A549 (cell line): ENCODE measurements around the gene WNT7A. TPM values are rescaled to one million over a fixed set of nuclear protein-coding genes. Genes with fewer than 3 reads are reported as not detected.

Experiments
- ATAC-seq, 2 experiments: fragments of 200-7000 bp in 1 of 2; fragments of >200 bp in 1 of 2; cut with Nextera tagmentation in 1 of 2; cut with Tn5 transposase in 1 of 2; 3 replicates each; pipeline versions ENCODE4 v1.8.0 to v1.9.1; 2018 to 2020; ENCODE audit warnings: mild to moderate bottlenecking in 1 of 2, moderate library complexity in 1 of 2
- CTCF ChIA-PET: fragments of 300-600 bp; sonication (Branson Sonifier 250); formaldehyde crosslinking; extraction: SDS; loops from one replicate; lab custom pipeline; 2021; ENCODE audit warnings: antibody characterized with exemption, inconsistent platforms; lab: Yijun Ruan, JAX
- POLR2A ChIA-PET: fragments of 350-600 bp; formaldehyde crosslinking; extraction: SDS; loops from one replicate; lab custom pipeline; 2021; ENCODE audit warnings: antibody characterized with exemption, inconsistent platforms; lab: Yijun Ruan, JAX
- DNase-seq, 2 experiments: peaks; one replicate each; pipeline versions ENCODE4 v3.0.0 to v3.0.0-alpha.2; 2011 to 2016; ENCODE audit warnings: low read depth in 1 of 2, low spot score in 1 of 2
- FAIRE-seq: peaks from 2 replicates; lab custom pipeline; 2011; peaks lifted over from hg19 to GRCh38; lab: Jason Lieb, UNC
- H3K27ac ChIP-seq, 2 experiments: fragments of >200 bp; sonication (Bioruptor Twin); formaldehyde crosslinking; 3 replicates each; pipeline ENCODE4 v1.5.1; 2016 to 2017
- H3K4me1 ChIP-seq: fragments of >200 bp; sonication (Bioruptor Twin); formaldehyde crosslinking; 3 replicates; pipeline ENCODE4 v1.6.1; 2016
- H3K4me2 ChIP-seq: fragments of >200 bp; sonication (Bioruptor Twin); formaldehyde crosslinking; 3 replicates; pipeline ENCODE4 v1.6.1; 2016
- H3K4me3 ChIP-seq: fragments of >200 bp; sonication (Bioruptor Twin); formaldehyde crosslinking; 3 replicates; pipeline ENCODE4 v1.5.1; 2016
- H3K9me3 ChIP-seq: fragments of >200 bp; sonication (Bioruptor Twin); formaldehyde crosslinking; 3 replicates; pipeline ENCODE4 v1.6.1; 2016
- ATOH8 ChIP-seq: fragments of 250-450 bp; sonication (Bioruptor Pico); IDR thresholded peaks from 2 replicates; pipeline ENCODE4 v1.5.0; 2020; ENCODE audit warnings: low read depth, mild to moderate bottlenecking, moderate library complexity
- BCL3 ChIP-seq: fragments of >200 bp; sonication (Bioruptor Twin); formaldehyde crosslinking; IDR thresholded peaks from 3 replicates; pipeline ENCODE4 v1.6.1; 2016
- CBX2 ChIP-seq: fragments of 200-600 bp; sonication (generic); IDR thresholded peaks from 2 replicates; pipeline ENCODE4 v1.6.1; 2016; ENCODE audit warnings: low read depth, mild to moderate bottlenecking, borderline replicate concordance
- CBX8 ChIP-seq: fragments of 200-600 bp; sonication (generic); IDR thresholded peaks from 2 replicates; pipeline ENCODE4 v1.6.1; 2016
- CEBPB ChIP-seq, 2 experiments: fragments of >200 bp in 1 of 2; sonication (Bioruptor Twin) in 1 of 2; formaldehyde crosslinking in 1 of 2; IDR thresholded peaks; 2 replicates each; pipeline ENCODE4 v1.6.1; 2012 to 2016
- CHD2 ChIP-seq: fragments of 150-350 bp; IDR thresholded peaks from 2 replicates; pipeline ENCODE4 v1.6.1; 2014; ENCODE audit warnings: low read length; ENCODE audit not compliant: partially characterized antibody
- E2F6 ChIP-seq: IDR thresholded peaks from 2 replicates; pipeline ENCODE4 v1.6.1; 2012; ENCODE audit warnings: low read depth, borderline replicate concordance
- EHF ChIP-seq: fragments of 250-450 bp; sonication (Bioruptor Pico); IDR thresholded peaks from 2 replicates; pipeline ENCODE4 v1.5.0; 2020; ENCODE audit warnings: mild to moderate bottlenecking
- ELK1 ChIP-seq: fragments of 150-350 bp; IDR thresholded peaks from 2 replicates; pipeline ENCODE4 v1.6.1; 2014; ENCODE audit warnings: low read depth, mild to moderate bottlenecking, low read length
- FOSL2 ChIP-seq, 2 experiments: fragments of 450-650 bp in 1 of 2; fragments of >200 bp in 1 of 2; sonication (Bioruptor Twin) in 1 of 2; formaldehyde crosslinking; IDR thresholded peaks; 2 replicates each; pipeline versions ENCODE4 v1.5.0 to v1.6.1; 2016 to 2020; ENCODE audit warnings: mild to moderate bottlenecking in 1 of 2, moderate library complexity in 1 of 2
- HDAC2 ChIP-seq: fragments of 200-600 bp; sonication (generic); IDR thresholded peaks from 2 replicates; pipeline ENCODE4 v1.6.1; 2016
- HEYL ChIP-seq: fragments of 250-450 bp; sonication (Bioruptor Pico); IDR thresholded peaks from 2 replicates; pipeline ENCODE4 v1.8.0; 2021; ENCODE audit warnings: mild to moderate bottlenecking, moderate library complexity
- HOXA7 ChIP-seq: fragments of 250-450 bp; sonication (Bioruptor Pico); IDR thresholded peaks from 2 replicates; pipeline ENCODE4 v1.5.0; 2020; ENCODE audit warnings: mild to moderate bottlenecking, moderate library complexity
- HOXB13 ChIP-seq: fragments of 250-450 bp; sonication (Bioruptor Pico); IDR thresholded peaks from 2 replicates; pipeline ENCODE4 v1.5.0; 2020; ENCODE audit warnings: low read depth, mild to moderate bottlenecking, moderate library complexity
- KDM1A ChIP-seq: fragments of 200-600 bp; sonication (generic); IDR thresholded peaks from 2 replicates; pipeline ENCODE4 v1.6.1; 2016; ENCODE audit warnings: low read depth, mild to moderate bottlenecking
- MAFK ChIP-seq: fragments of 450-650 bp; IDR thresholded peaks from 2 replicates; pipeline ENCODE4 v1.6.1; 2014; ENCODE audit not compliant: partially characterized antibody
- NPAS2 ChIP-seq: fragments of 250-450 bp; sonication (Bioruptor Pico); IDR thresholded peaks from 2 replicates; pipeline ENCODE4 v1.8.0; 2022; ENCODE audit warnings: mild to moderate bottlenecking, moderate library complexity, borderline replicate concordance
- POLR2A ChIP-seq: IDR thresholded peaks from 2 replicates; pipeline ENCODE4 v1.6.1; 2012; ENCODE audit warnings: mild to moderate bottlenecking, low read length
- POLR2AphosphoS2 ChIP-seq: conservative IDR thresholded peaks from 2 replicates; pipeline ENCODE4 v1.6.1; 2012; ENCODE audit warnings: low read length, improper control_type of control experiment, inconsistent platforms
- RNF2 ChIP-seq: fragments of 200-600 bp; sonication (generic); IDR thresholded peaks from 2 replicates; pipeline ENCODE4 v1.6.1; 2016; ENCODE audit warnings: low read depth, mild to moderate bottlenecking, antibody characterized with exemption, moderate library complexity, borderline replicate concordance
- SMC3 ChIP-seq: fragments of >200 bp; sonication (Bioruptor Twin); formaldehyde crosslinking; IDR thresholded peaks from 3 replicates; pipeline ENCODE4 v1.6.1; 2018; ENCODE audit warnings: inconsistent platforms
- SREBF2 ChIP-seq: fragments of 450-650 bp; IDR thresholded peaks from 2 replicates; pipeline ENCODE4 v1.6.1; 2014; ENCODE audit warnings: mild to moderate bottlenecking, moderate library complexity
- TFCP2L1 ChIP-seq: fragments of 250-450 bp; sonication (Bioruptor Pico); IDR thresholded peaks from 2 replicates; pipeline ENCODE4 v1.5.0; 2021; ENCODE audit warnings: mild to moderate bottlenecking
- TP53 ChIP-seq: fragments of 250-450 bp; sonication (Bioruptor Pico); IDR thresholded peaks from 2 replicates; pipeline ENCODE4 v1.5.0; 2021; ENCODE audit warnings: mild to moderate bottlenecking, moderate library complexity
- USF2 ChIP-seq: fragments of 450-650 bp; IDR thresholded peaks from 2 replicates; pipeline ENCODE4 v1.6.1; 2014; ENCODE audit warnings: antibody characterized with exemption
- ZFP36 ChIP-seq: fragments of 450-650 bp; IDR thresholded peaks from 2 replicates; pipeline ENCODE4 v1.6.1; 2014; ENCODE audit warnings: borderline replicate concordance; ENCODE audit not compliant: partially characterized antibody
- ZNF302 ChIP-seq: fragments of 250-450 bp; sonication (Bioruptor Pico); IDR thresholded peaks from 2 replicates; pipeline ENCODE4 v1.9.0; 2021; ENCODE audit warnings: inconsistent platforms, mild to moderate bottlenecking, moderate library complexity
- WGBS: methylation state at CpG from one replicate; pipeline ENCODE4 v1.1.6; 2017; ENCODE audit errors: missing lambda C conversion rate; 5-methylcytosine and 5-hydroxymethylcytosine counted together
- polyA plus RNA-seq, 4 experiments: library from polyadenylated mRNA; depleted of rRNA in 3 of 4; stranded (reverse); fragments of >200 nt; fragmentation: RNase III in 1 of 4; extraction: RNeasy Plus Mini Kit Qiagen cat#74134 plus additional on column Dnase treatment in 1 of 4; gene quantifications; 2 replicates in 3 of 4; 3 replicates in 1 of 4; pipeline ENCODE4 v1.2.3, GENCODE V29; 2011 to 2017

The WNT7A gene
- polyA plus RNA-seq, 2 of the 4 experiments (the other 2 are of a cell fraction), result 0.03 TPM

- ATAC-seq, result no peak
- 55% methylated on average over 10 of the region's 12 CpGs for WGBS
- Histone ChIP-seq H3K4me2 (no peak overlapping the region), H3K4me3 (no peak overlapping the region), H3K4me1 (no peaks in the 10 kb centered on the region), H3K9me3 (no peaks in the 10 kb centered on the region), H3K27ac (no peak overlapping the region)
- FAIRE-seq, result no peak
- DNase-seq, result no peak
- TF ChIP-seq HOXA7 (CRISPR knock-in tag) (no peak), ZFP36 (no peak), CBX2 (no peak), ATOH8 (CRISPR knock-in tag) (no peak), KDM1A (no peak), TFCP2L1 (no peak), POLR2AphosphoS2 (no peak), SMC3 (no peak), SREBF2 (no peak), EHF (CRISPR knock-in tag) (no peak), POLR2A (no peak), TP53 (no peak), USF2 (no peak), E2F6 (no peak)
- ChIA-PET CTCF (interaction anchor here (0.7 kb wide), 1 partner anchor 10 kb away, joined by 3 read pairs; no protein-coding TSS in a partner anchor), POLR2A (no interaction called here)
Measured at GRCh38 chr3:13836658-13837587, 42.9 kb downstream of the WNT7A start.

- FAIRE-seq (no peak), ATAC-seq (no peak), DNase-seq (no peak)
- no peaks in the 10 kb centered on the region for H3K4me1 ChIP-seq
- H3K4me2 ChIP-seq, result no peak overlapping the region
- ChIA-PET CTCF (interaction anchor here (1.3 kb wide), 1 partner anchor 8 kb away, joined by 4 read pairs; no protein-coding TSS in a partner anchor), POLR2A (no interaction called here)
- no peak for TF ChIP-seq HEYL (CRISPR knock-in tag)
- H3K4me3 ChIP-seq, result no peak overlapping the region
- no peak overlapping the region for H3K27ac ChIP-seq
- no peaks in the 10 kb centered on the region for H3K9me3 ChIP-seq
- 30% methylated on average over 8 of the region's 9 CpGs for WGBS
Measured at GRCh38 chr3:13835246-13835645, 44.6 kb downstream of the WNT7A start.

- no peak for ATAC-seq
- no peak for FAIRE-seq
- no peak for TF ChIP-seq CBX8
- no peak for TF ChIP-seq CEBPB (IDR thresholded peaks at IDR 0.05)
- no peak for TF ChIP-seq RNF2
- no peak for TF ChIP-seq NPAS2 (CRISPR knock-in tag)
- no peak for TF ChIP-seq SMC3
- TF ChIP-seq HOXB13 (CRISPR knock-in tag), result no peak
- TF ChIP-seq EHF (CRISPR knock-in tag), result no peak
- TF ChIP-seq MAFK, result no peak
- no peak for TF ChIP-seq HEYL (CRISPR knock-in tag)
- no peak for TF ChIP-seq ELK1
- TF ChIP-seq HDAC2, result no peak
- no peak for TF ChIP-seq CHD2
- no peak for TF ChIP-seq ZFP36
- TF ChIP-seq ZNF302 (CRISPR knock-in tag), result no peak
- TF ChIP-seq BCL3, result no peak
- no peak for TF ChIP-seq FOSL2 (IDR thresholded peaks at IDR 0.05)
- no peak for TF ChIP-seq FOSL2 (CRISPR knock-in tag; IDR thresholded peaks at IDR 0.05)
- TF ChIP-seq SREBF2, result no peak
- WGBS, result 45% methylated on average over 14 of the region's 14 CpGs
- no peaks in the 10 kb centered on the region for H3K4me1 ChIP-seq
- H3K4me2 ChIP-seq, result no peak overlapping the region
- ChIA-PET POLR2A (no interaction called here), CTCF (interaction anchor here (1.3 kb wide), 1 partner anchor 7 kb away, joined by 4 read pairs; no protein-coding TSS in a partner anchor)
- no peak for DNase-seq
- H3K27ac ChIP-seq, result no peak overlapping the region
- no peak overlapping the region for H3K4me3 ChIP-seq
- H3K9me3 ChIP-seq, result no peaks in the 10 kb centered on the region
Measured at GRCh38 chr3:13834258-13835035, 45.4 kb downstream of the WNT7A start.
